HG02588 (cell line): ENCODE results near the gene SAMD1.

Source experiments
- ATAC-seq: cut with Tn5 transposase; IDR thresholded peaks from one replicate; pipeline ENCODE4 v1.9.1; 2021; ENCODE audit warnings: mild to moderate bottlenecking, moderate library complexity; ENCODE audit not compliant: unreplicated experiment

Gene SAMD1

DNA sequence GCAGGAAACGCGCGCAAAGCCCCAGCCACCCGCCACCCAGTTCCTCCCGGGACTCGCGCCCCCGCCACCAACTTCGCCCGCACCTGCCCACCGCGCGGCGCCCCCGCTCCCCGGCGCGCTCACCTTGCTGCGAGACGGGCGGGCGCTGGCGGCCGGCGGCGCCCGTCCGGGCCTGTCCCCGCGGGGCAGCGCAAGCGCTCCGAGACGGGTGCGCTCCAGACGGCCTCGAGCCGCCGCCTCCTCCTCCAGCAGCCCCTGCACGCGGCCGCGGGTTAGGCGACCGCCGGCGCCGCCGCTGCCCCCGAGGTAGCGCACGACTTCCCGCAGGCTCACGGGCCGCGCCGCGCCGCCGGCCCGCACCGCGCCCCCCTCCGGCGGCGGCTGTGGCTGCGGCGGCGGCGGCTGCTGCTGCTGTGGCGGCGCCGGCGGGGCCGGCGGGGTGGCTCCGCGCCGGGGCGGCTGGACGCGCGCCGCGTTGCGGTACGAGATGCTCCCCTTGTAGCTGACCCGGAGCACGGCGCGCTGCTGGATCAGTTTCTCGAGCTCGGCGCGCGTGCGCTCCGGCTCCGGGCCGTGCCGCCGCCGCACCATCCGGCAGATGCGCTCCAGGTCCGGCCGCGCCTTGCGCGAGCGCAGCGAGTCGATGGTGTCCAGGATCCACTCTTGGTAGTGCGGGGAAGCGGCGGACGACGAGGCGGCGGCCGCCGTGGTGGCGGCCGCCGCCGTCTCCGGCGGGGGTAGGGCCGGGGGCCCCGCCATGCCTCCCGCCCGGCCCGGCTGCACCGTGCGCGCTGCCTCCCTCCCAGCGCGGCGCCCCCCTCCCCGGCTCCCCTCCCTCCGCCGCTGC lies 666 bp downstream of the SAMD1 start:
- ATAC-seq, result no peak

DNA sequence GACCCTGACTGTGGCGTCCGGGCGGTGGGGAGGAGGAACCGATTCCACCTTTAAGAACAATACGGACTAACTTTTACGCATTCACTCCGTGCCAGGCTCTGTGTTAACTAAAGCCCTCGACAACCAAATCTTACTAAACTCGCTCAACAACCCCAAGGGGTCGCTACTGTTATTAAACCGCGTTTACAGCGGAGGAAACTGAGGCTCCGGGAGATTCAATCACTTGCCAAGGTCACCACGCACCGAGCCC lies 1.2 kb downstream of the SAMD1 start:
- ATAC-seq, result no peak

DNA sequence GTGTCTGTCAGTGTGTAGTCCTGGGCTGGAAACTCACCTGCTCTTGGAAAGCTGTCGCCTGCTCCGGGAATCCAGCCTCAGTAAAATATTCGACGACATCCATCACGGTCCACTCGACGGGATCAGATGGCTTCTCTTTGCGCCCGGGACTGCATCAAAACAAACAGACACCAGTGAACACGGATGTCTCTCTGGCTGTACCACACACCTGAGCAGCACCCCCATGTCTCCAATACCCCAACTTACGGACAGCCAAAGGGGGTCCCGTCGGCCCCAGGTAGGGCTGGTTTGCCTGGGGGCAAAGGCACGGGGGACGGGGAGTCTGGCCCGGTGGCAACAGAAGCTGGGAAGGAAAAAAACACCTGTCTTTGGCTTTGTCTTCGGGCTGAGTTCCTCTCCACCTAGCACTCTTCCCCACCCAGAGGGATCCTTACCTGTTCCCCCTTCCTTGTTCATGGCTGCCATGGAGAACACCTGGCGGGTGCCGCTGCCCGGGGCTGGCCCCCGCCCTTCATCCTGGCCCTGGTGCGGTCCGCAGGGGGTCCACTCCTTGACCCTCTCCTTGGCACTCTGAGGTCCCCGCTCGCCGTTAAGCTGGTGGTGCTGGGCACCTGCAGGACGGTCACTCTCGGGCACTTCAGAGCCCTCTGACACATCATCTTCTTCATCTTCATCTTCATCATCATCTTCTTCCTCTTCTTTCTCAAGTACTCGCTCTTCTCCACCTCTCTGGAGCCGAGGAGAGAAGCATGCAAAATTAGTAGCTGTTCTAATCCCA lies 1.7 kb downstream of the SAMD1 start:
- no peak for ATAC-seq

DNA sequence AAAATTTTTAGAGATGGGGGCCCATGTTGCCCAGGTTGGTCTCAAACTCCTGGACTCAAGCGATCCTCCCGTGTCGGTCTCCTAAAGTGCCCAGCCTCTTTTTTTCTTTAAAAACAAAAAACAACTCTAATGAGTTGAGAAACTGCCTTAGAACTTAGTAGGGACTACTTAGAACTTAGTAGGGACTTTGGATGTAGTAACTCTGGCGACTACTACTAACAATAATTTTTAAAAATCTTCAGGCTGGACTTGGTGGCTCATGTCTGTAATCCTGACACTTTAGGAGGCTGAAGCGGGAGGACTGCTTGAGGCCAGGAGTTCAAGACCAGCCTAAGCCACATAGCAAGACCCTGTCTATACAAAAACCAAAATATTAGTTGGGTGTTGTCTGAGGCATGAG lies 4.5 kb downstream of the SAMD1 start:
- ATAC-seq, result no peak

DNA sequence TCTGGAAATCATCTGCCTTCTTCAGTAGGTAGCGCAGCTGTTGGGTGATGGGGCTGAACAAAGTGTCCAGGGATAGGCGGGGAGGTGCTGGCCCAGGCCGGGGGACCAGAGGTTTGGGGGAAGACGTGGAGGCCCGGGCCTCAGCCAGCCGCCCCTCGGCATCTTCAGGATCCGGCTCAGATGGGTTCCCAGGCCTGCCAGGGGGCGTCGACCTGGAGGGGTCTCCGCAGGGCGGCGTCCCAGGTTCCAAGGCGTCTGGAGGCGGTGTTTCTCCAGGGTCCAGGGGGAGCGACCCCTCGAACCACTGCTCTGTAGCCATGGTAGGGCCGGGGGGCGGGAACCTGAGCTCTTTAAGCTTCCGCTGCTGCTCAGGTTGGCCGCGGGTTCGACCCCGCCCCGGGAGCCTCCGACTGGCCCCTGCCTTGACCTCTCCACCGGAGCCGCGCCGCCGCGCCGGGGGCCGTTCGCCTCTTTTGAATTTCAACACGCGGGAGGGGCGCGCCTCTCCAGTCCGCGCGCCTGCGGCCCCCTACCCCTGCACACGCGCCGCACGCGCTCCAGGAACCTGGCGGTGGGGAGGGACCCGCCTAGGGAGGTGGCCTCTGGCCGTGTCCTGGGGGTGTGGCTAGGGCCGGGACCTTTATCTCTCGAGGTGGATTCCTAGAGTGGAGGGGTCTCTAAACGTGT lies 5.1 kb downstream of the SAMD1 start, which contains the start of gene C19orf67:
C19orf67 (minus strand) TSS at position 475 of the 687 bp plus-strand sequence; CDS start at position 319, 156 bp downstream.
- no peak for ATAC-seq

DNA sequence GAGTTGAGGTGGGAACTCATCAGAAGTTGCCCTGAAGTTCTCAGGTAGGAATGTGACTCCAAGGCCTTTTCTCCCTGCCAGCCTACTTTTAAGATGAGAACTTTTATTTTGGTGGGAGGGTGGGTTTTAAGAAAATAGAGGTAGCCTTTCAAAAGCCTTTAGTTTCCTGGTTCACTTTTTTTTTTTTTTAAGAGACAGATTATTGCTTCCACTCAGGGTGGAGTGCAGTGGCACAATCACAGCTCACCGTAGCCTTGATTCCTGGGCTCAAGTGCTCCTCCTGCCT lies 7.9 kb downstream of the SAMD1 start:
- ATAC-seq, result no peak

DNA sequence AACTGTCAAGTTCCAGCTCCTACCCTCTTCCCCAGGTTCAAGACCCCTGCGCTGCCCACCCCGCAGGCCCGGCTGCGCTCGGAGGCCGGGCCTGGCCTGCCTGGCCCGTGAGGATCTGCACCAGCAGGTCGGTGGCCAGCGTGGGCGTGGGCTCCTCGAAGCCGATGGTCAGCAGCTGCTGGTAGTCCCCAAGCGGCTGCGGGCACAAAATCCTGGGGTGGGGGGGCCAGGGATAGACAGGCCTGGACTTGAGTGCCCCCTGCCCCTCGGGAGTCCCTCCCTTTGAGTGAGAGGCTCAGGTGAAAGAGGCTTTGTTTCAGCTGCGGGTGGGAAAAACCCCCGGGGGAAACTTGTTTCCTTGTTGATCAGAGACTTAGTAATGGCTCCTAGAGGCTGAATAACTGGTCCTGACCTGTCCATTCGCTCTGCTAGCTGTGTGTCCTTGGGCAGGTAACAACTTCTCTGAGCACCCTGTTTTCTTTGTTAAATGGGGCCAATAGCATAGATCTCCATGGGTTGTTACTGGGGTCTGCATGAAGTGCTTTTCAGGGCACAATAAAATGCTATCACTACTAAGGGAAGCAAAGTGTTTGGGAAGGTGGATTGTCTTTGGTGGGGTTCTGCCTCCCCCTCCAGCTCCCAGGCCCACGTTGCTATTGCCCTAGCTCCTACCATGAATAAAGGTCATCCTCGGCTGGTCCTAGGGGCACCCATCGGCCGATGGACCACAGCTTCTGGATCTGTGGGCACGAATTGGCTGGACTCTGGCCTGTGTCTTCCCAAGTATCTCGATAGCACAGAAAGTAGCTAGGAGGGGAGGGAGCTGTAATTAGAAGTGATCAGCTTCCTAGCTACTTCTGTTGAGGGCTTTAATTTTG lies 8.5 kb downstream of the SAMD1 start:
- ATAC-seq, result peak; percentile 29

DNA sequence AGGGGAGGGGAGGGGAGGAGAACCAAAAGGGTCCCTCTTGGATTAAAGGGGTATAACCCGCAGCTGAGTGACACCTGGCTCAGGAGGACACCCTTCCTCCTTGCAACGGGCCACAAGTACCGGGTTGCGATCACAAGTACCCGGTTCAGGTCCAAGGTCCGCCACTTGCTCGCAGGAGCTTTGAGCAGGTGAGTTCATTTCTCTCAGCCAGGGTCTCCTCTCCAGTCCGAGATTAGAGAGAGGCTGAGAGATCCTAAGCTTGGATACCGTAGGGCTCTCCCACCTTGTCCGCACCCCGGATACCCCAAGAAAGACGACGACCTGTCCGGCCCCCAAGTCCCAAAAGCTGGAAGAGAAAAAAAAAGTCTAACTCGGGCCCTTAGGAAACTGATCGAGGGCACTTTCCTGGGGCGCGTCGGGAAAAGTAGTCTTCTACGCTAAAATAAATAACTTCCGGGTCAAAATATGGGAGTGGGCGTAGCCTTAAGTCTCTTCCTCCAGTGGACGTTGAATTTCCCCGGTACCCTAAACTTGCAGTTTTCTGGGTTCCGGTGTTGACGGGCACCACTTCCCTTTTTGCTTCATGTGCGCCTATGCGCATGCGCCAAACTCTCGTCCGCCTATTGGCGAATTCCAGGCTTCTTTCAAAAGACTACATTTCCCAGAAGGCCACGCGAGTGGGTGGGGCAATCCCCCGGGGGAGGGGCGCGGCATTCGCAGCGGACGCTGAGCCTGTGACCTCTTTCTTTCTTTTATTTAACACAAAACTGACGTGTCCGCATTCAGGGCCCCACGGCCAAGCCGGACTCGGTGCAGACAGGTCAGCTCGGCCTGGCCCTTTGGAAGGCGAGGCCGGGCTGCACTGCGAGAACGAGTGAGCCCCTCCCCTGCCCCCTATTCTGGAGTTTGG lies 9.4 kb downstream of the SAMD1 start:
- peak; percentile 73 for ATAC-seq

DNA sequence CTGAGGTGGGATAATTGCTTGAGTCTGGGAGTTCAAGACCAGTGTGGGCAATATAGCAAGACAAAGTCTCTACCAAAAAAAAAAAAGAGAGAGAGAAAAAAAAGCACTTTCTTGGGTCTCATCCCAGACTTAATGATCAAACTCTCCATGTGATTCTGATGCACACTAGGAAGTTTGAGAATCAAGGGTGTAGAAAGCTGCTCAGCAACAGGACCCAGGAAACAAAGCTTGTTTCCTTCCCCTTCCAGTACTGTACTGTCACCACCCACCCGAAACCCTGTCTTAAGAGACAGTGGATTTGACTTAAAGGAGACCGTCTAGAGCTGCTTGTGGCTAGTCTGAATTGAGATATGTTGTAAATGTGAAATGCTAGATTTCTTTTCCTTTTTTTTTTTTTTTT lies 12.1 kb downstream of the SAMD1 start:
- no peak for ATAC-seq

DNA sequence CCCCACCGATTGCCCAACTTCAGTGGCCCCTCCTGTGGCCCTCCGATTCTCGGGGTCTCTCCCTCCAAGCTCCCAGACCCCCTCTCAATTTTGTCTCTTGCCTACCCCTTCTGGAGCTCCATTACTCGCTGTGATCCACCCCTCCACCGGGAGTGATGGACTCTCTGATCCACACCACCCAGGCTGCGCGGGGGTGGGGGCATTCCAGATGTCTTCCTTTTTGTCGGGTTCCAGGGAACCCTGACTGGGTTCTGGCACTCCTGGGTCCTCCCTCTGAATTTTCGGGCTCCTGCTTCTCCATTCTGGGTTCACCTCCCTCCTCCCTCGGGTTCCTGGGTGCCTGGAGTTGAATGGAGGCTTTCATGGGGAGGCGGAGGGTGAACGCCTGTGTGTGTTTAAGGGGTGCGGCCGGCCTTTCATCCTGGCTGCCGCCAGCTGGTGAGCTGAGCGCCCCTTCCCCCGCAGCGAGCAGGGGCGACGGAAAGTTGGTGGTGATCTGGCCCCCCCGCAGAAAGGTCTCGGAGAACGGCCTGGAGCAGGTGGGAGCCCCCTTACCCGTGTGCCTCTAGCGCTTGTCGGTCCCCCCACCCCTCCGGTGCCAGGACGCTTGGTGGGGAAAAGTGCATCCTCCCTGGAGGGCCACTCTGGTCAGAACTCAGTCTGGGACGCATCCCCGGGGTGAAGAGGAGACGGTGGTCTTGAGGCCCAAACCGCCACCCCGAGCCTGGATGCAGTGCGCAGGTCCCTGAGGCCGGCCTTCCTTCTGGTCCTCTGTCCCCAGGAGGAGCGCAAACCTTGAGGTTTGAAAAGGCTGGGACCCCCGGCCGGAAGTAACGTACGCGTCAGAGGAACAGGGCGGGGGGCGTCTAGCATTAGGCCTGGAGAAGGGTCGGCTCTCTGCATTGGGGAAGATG lies 16.4 kb downstream of the SAMD1 start:
- no peak for ATAC-seq

DNA sequence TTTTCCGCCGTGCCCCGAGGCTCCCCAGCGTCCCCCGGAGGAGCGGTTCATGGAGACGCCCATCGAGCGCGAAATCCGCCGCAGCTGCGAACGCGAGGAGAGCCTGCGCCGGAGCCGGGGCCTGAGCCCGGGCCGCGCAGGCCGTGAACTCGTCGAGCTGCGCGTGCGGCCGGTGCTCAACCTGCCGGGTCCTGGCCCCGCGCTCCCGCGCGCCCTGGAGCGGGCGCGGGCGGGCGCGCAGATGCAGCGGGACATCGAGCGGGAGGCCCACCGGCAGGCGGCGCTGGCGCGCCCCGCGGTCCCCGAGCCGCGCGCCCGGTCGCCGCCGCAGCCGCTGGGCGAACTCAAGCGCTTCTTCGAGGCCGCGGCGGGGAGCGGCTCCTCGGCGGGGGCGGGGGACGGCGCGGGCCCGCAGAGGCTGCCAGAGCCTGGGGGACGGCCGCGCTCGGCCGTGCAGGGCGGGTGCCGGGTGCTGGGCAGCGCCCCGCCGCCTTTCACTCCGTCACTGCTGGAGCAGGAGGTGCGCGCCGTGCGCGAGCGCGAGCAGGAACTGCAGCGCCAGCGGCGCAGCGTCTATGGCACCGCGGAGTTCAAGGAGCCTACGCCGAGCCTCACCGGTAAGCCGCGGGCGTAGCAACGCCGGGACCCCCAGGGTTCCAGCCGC lies 17.2 kb downstream of the SAMD1 start:
- ATAC-seq, result peak; percentile 42

DNA sequence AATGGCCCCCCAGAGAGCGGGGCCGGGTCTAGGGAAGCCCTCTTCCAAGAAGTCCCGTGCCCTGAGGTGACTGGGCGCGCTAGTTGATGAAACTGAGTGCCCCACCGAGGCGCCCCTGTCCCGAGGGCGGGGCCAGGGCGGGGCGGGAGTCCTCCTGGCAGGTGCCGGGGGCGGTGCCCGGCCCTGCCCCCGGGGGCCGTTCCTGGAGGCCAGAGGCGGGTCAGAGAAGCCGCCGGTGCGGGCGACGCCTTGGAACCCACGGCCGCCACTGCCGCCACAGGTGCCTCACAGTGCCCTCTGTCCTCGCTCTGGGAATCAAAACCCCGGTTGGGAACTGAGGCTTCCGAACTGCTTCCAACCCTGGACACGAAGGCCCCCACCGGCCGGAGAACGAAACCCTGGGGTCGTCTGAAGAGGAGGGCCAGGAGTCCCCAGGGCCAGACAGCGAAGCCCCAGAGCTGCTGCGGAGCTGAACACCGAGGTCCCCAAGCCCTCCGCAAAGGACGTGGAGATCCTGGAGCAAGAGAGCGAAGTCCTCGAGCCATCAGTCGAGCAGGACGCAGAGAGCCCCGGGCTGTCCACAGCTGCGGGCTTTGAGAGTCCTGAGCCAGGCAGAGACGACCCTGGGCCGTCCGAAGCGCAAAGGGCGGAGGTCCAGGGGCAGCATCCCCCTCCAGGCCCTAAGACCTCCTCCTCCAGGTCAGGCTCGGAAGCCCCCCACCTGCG lies 17.9 kb downstream of the SAMD1 start, which contains the start of gene MISP3:
MISP3 (plus strand) TSS at position 252 of the 726 bp plus-strand sequence. CDS start 524 bp downstream, outside the sequence.
- ATAC-seq, result peak; percentile 3

DNA sequence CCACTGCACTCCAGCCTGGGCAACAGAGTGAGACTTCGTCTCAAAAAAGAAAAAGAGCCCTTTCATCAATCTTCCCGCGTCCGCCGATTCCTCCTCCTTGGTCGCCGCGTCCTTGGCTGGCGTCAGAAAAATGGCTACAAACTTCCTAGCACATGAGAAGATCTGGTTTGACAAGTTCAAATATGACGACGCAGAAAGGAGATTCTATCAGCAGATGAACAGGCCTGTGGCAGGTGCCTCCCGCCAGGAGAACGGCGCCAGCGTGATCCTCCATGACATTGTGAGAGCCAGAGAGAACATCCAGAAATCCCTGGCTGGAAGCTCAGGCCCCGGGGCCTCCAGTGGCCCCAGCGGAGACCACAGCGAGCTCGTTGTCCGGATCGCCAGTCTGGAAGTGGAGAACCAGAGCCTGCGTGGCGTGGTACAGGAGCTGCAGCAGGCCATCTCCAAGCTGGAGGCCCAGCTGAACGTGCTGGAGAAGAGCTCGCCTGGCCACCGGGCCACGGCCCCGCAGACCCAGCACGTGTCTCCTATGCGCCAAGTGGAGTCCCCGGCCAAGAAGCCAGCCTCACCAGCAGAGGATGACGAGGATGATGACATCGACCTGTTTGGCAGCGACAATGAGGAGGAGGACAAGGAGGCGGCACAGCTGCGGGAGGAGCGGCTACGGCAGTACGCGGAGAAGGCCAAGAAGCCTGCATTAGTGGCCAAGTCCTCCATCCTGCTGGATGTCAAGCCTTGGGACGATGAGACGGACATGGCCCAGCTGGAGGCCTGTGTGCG lies 20.1 kb downstream of the SAMD1 start:
- no peak for ATAC-seq

DNA sequence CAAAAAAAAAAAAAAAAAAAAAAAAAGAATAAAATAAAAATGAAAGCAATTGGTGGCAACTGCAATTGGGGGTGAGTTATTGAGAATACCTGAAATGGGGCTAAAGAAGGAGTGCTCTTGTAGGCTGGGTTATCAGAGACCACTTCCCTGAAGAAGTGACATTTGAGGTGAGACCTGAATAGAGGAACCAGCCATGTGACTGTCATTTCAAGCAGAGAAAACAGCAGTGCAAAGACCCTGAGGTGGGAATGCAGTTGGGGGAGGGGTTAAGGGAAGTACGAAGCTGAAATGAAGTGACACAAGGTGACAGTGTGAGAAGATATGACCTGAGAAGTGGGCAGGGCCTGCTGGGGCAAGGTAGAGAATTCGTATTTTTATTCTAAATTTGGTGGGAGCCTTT lies 24.4 kb downstream of the SAMD1 start:
- no peak for ATAC-seq

DNA sequence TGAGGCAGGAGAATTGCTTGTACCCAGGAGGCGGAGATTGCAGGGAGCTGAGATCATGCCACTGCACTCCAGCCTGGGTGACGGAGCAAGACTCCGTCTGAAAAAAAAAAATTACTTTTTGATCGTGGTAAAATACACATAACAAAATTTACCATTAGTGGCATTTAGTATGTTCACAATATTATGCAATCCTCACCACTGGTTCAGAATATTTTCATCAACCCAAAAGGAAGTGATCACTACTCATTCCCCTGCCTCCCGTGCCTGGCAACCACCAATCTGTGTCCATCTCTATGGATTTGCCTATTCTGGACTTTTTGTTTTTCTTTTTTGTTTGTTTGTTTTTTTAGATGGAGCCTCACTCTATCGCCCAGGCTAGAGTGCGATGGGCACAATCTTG lies 27.4 kb downstream of the SAMD1 start:
- ATAC-seq, result no peak

DNA sequence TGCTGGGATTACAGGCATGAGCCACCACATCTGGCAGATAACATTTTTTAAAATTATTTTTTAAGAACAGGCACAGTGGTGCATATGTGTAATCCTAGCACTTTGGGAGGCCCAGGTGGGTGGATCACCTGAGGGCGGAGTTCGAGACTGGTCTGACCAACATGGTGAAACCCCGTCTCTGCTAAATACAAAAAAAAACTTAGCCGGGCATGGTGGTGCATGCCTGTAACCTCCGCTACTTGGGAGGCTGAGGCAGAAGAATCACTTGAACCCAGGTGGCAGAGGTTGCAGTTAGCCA lies 28.0 kb downstream of the SAMD1 start:
- no peak for ATAC-seq
